Nephron progenitor cell (in vitro differentiated cells): ENCODE data around the gene EDA2R.

ENCODE experiments used
- DNase-seq: peaks from one replicate; pipeline ENCODE4 v3.0.0; 2021
- H3K27ac Mint-ChIP-seq: 2 replicates; pipeline ENCODE4 v1.8.0; 2021; ENCODE audit warnings: mild to moderate bottlenecking, moderate library complexity, mixed read lengths
- H3K27me3 Mint-ChIP-seq: 2 replicates; pipeline ENCODE4 v1.8.0; 2021; ENCODE audit warnings: mild to moderate bottlenecking, low read depth, mixed read lengths; ENCODE audit not compliant: poor library complexity
- H3K36me3 Mint-ChIP-seq: 2 replicates; pipeline ENCODE4 v1.8.0; 2021; ENCODE audit warnings: low read depth, mixed read lengths
- H3K4me1 Mint-ChIP-seq: 2 replicates; pipeline ENCODE4 v1.8.0; 2021; ENCODE audit warnings: mixed read lengths
- H3K4me3 Mint-ChIP-seq: 2 replicates; pipeline ENCODE4 v1.8.0; 2021; ENCODE audit warnings: mild to moderate bottlenecking, moderate library complexity, mixed read lengths
- H3K9me3 Mint-ChIP-seq: 2 replicates; pipeline ENCODE4 v1.8.0; 2021; ENCODE audit warnings: mild to moderate bottlenecking, moderate library complexity, mixed read lengths
- TF ChIP-seq, protein P1 (sequence below): fragments of 200-600 bp; sonication (generic); IDR thresholded peaks from 2 replicates; pipeline ENCODE4 v1.5.0; 2021; ENCODE audit warnings: antibody characterized with exemption

Gene EDA2R

GRCh38 chrX:66675541-66675940 lies 36.7 kb upstream of the EDA2R start:
- DNase-seq: no peak
- TF ChIP-seq, protein P1, sequence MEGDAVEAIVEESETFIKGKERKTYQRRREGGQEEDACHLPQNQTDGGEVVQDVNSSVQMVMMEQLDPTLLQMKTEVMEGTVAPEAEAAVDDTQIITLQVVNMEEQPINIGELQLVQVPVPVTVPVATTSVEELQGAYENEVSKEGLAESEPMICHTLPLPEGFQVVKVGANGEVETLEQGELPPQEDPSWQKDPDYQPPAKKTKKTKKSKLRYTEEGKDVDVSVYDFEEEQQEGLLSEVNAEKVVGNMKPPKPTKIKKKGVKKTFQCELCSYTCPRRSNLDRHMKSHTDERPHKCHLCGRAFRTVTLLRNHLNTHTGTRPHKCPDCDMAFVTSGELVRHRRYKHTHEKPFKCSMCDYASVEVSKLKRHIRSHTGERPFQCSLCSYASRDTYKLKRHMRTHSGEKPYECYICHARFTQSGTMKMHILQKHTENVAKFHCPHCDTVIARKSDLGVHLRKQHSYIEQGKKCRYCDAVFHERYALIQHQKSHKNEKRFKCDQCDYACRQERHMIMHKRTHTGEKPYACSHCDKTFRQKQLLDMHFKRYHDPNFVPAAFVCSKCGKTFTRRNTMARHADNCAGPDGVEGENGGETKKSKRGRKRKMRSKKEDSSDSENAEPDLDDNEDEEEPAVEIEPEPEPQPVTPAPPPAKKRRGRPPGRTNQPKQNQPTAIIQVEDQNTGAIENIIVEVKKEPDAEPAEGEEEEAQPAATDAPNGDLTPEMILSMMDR: no peak
- Mint-ChIP-seq H3K36me3 (no peaks in the 10 kb centered on the region), H3K27ac (no peak overlapping the region), H3K27me3 (peaks cover 4% of the 10 kb centered on the region), H3K9me3 (peaks cover 56% of the 10 kb centered on the region), H3K4me1 (no peaks in the 10 kb centered on the region), H3K4me3 (no peak overlapping the region)

DNA sequence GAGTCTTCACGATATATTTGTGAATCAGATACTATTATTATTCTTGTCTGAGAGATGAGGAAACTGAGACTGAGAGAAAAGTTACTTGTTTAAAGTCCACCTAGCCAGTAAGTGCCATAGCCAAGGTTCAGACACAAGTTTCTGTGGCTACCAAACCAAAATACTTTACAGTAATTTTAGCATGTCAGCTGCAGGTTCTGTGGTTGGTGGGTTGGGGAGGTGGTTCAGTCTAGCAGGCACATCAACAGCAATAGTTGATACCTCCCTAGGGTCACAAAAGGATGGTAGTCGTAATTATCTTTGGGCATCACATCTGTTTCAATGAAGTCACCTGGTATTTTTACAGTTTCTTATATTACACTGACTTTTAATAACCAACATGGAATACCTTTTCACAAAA lies 35.6 kb upstream of the EDA2R start:
- Mint-ChIP-seq H3K27me3 (peaks cover 4% of the 10 kb centered on the region), H3K9me3 (peaks cover 58% of the 10 kb centered on the region), H3K4me1 (no peaks in the 10 kb centered on the region)

DNA sequence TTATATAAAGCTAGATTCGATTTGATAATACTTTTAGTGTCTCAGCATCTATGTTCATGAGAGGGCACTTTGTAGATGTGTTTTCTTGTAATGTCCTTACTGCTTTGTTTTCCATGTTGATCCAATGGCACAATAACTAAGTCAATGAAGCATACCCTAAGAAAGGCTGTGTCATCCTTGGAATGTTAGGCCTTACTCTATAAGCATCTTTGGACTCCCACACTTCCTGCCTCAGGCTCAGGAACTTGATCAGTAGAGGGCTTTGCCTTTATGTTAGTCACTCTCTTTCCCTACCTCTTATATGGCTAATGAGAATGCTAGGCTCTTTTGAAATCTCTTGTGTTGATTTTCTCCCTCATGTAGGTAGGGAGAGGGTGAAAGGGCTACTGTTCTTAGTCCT lies 33.2 kb upstream of the EDA2R start:
- Mint-ChIP-seq H3K4me3 (no peak overlapping the region), H3K9me3 (peaks cover 52% of the 10 kb centered on the region), H3K27me3 (no peaks in the 10 kb centered on the region), H3K27ac (no peak overlapping the region), H3K36me3 (no peaks in the 10 kb centered on the region), H3K4me1 (no peaks in the 10 kb centered on the region)
- no peak for DNase-seq
- TF ChIP-seq, protein P1: no peak

More for the DNA sequence above, 35.6 kb upstream of the EDA2R start:
- TF ChIP-seq, protein P1: no peak
- Mint-ChIP-seq H3K36me3 (no peaks in the 10 kb centered on the region), H3K4me3 (no peak overlapping the region), H3K27ac (no peak overlapping the region)
- no peak for DNase-seq

DNA sequence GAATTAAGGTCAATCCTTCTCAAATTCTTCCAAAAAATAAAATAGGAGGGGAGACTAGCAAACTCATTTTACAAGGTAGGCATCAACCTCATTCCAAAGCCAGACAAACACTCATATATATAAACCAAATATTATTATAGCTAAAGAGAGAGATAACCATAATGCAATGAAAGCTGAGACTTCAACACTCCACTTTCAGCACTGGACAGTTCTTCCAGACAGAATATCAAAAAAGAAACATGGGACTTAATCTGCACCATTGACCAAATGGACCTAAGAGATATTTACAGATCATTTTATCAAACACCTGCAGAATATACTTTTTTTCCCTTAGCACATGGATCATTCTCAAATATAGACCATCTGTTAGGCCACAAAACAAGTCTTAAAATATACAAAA lies 15.5 kb upstream of the EDA2R start:
- Mint-ChIP-seq H3K9me3 (peaks cover 52% of the 10 kb centered on the region), H3K4me1 (no peaks in the 10 kb centered on the region)

DNA sequence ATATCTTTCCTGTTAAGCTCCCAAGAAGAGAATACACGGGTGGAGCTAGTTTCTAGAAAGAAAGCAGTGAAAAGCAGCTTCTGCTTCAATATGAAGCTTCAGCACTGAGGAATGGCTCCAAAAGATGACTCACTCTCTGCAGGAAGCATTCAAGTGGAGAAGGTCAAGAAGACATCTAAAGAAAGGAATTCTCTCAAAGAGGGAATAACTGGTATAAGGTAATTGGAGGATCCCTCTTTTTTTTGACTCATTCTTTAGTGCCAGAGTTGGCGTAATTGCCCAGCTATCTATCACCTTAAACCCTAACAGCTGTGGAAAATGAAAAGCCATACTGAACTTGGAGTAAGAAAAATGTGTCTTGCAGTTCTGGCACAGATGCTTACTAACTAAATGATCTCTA lies 3.5 kb downstream of the EDA2R start:
- TF ChIP-seq, protein P1: no peak
- Mint-ChIP-seq H3K4me1 (peaks cover 25% of the 10 kb centered on the region), H3K4me3 (no peak overlapping the region), H3K9me3 (peaks cover 55% of the 10 kb centered on the region), H3K27ac (no peak overlapping the region), H3K27me3 (peaks cover 2% of the 10 kb centered on the region), H3K36me3 (peaks cover 30% of the 10 kb centered on the region)
- no peak for DNase-seq

More for the DNA sequence above, 15.5 kb upstream of the EDA2R start:
- Mint-ChIP-seq H3K27ac (no peak overlapping the region), H3K36me3 (no peaks in the 10 kb centered on the region), H3K27me3 (peaks cover 4% of the 10 kb centered on the region), H3K4me3 (no peak overlapping the region)
- TF ChIP-seq, protein P1: no peak
- no peak for DNase-seq

DNA sequence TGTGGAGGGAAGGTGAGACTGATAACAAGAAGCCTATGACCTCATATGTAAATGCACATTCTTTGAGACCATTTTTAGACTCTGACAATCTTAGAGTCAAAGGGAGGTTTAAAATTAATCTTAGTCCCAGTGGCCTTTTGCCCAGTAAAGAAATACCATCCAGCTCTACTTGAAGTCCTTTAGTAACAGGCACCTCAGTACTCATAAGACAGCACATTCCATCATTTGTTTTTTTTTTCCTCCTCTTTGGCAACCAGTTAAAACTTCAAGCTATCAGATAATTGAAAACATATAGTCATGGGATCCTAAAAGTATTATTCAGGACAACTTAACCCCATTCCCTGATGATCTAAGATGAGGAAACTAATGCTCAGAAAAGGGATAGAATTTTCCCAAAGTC lies 4.6 kb downstream of the EDA2R start:
- Mint-ChIP-seq H3K4me1 (peaks cover 17% of the 10 kb centered on the region), H3K27me3 (no peaks in the 10 kb centered on the region)

More for the DNA sequence above, 4.6 kb downstream of the EDA2R start:
- DNase-seq: no peak
- TF ChIP-seq, protein P1: no peak
- Mint-ChIP-seq H3K27ac (no peak overlapping the region), H3K36me3 (peaks cover 35% of the 10 kb centered on the region), H3K4me3 (no peak overlapping the region), H3K9me3 (peaks cover 59% of the 10 kb centered on the region)
